Measurements from ENCODE around the gene OR13C2. TPM values are rescaled to one million over a fixed set of nuclear protein-coding genes. Genes with fewer than 3 reads are reported as not detected.
"Not testable (repeated sequence)": the region's sequence is repeated elsewhere in the genome, so short reads cannot be mapped to it uniquely, and the experiment has no call there.

The OR13C2 gene, protein sequence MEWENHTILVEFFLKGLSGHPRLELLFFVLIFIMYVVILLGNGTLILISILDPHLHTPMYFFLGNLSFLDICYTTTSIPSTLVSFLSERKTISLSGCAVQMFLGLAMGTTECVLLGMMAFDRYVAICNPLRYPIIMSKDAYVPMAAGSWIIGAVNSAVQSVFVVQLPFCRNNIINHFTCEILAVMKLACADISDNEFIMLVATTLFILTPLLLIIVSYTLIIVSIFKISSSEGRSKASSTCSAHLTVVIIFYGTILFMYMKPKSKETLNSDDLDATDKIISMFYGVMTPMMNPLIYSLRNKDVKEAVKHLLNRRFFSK
- total RNA-seq (not detected), polyA plus RNA-seq (ENCODE audit: insufficient read depth, low read depth, low replicate concordance) (not detected)
- long read RNA-seq, donor 1: 0 reads
- long read RNA-seq, donor 2: 0 reads
- long read RNA-seq, donor 3: 0 reads
- long read RNA-seq, donor 4: 0 reads
- long read RNA-seq, donor 5: 0 reads
- long read RNA-seq, donor 6: 0 reads
- long read RNA-seq, donor 7: 0 reads
- long read RNA-seq, donor 8: 0 reads
- long read RNA-seq, donor 9, partial matches to known transcripts: 0 of 1 reads
- long read RNA-seq, donor 9, other reads (novel, unspliced or antisense): 0 of 1 reads
- long read RNA-seq, donor 10: 0 reads

DNA sequence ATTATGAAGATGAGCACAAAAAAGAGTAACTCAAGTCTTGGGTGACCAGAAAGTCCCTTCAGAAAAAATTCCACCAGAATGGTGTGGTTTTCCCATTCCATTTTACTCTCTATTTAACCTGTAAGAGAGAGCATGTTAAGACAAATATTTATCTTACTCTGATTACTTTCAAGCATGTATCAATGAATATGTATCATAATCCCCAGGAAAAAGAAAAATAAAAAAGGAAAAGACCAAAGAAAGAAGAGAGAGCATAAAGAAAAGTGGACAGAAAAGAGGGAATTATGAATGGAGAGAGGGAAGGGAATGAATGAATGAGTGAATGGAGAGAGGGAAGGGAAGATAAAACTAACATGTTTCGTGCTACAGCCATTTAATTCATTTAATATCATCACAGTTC is at the start of gene OR13C2:
OR13C2 (minus strand) TSS at position 101 of the 400 bp plus-strand sequence; CDS start at position 101, 0 bp downstream.
- intact Hi-C loops (cut with DNase I); H3K9ac ChIP-seq (ENCODE audit: low read length in 3 of 3); H3K27ac ChIP-seq (ENCODE audit: low read depth in 2 of 2, low read length in 2 of 2); H3K4me3 ChIP-seq (ENCODE audit: low read length in 3 of 3); H3K9me3 ChIP-seq (ENCODE audit: control insufficient read depth in 2 of 3, insufficient read depth in 1 of 3, low read length in 3 of 3); H3K4me1 ChIP-seq (ENCODE audit: control insufficient read depth in 2 of 3, insufficient read depth in 2 of 3, low read depth in 1 of 3, low read length in 3 of 3); H3K27me3 ChIP-seq (ENCODE audit: control insufficient read depth, insufficient read depth, low read length); DNase-seq; H3K36me3 ChIP-seq (ENCODE audit: control insufficient read depth in 2 of 3, insufficient read depth in 3 of 3, low read length in 3 of 3); FAIRE-seq: not testable (repeated sequence)

DNA sequence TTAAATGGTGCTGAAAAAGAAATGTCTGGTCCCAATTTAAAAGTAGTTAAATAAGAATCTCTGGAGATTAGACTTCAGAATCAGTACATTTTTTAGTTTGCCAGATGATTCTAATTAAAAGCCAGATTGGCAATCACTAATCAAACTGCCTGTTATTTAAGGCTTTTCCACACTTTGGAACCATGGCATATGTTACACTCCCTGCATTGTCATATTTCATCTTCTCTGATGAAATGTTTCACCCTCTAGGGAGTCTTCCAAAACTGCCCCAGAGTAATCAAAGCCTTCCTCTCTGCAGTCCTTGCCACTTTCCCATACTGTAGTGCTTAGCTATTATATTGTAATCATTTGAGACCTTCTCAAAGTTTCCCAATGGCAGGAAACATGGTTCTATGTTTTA is 30.0 kb upstream of the OR13C2 start:
- peaks cover 0 to 7% (median 6%) of the 10 kb centered on the region in 3 donors for H3K9me3 ChIP-seq (ENCODE audit: control insufficient read depth in 2 of 3, insufficient read depth in 1 of 3, low read length in 3 of 3)
- H3K27ac ChIP-seq (ENCODE audit: low read depth in 2 of 2, low read length in 2 of 2): no peak overlapping the region
- no peaks in the 10 kb centered on the region for H3K4me1 ChIP-seq (ENCODE audit: control insufficient read depth in 2 of 3, insufficient read depth in 2 of 3, low read depth in 1 of 3, low read length in 3 of 3)
- H3K36me3 ChIP-seq (ENCODE audit: control insufficient read depth in 2 of 3, insufficient read depth in 3 of 3, low read length in 3 of 3): no peaks in the 10 kb centered on the region
- H3K4me3 ChIP-seq (ENCODE audit: low read length in 3 of 3): no peak overlapping the region
- H3K9ac ChIP-seq (ENCODE audit: low read length in 3 of 3): no peak overlapping the region
- FAIRE-seq (no peak), DNase-seq (no peak)
- no peaks in the 10 kb centered on the region for H3K27me3 ChIP-seq (ENCODE audit: control insufficient read depth, insufficient read depth, low read length)
- TF ChIP-seq, protein P1, sequence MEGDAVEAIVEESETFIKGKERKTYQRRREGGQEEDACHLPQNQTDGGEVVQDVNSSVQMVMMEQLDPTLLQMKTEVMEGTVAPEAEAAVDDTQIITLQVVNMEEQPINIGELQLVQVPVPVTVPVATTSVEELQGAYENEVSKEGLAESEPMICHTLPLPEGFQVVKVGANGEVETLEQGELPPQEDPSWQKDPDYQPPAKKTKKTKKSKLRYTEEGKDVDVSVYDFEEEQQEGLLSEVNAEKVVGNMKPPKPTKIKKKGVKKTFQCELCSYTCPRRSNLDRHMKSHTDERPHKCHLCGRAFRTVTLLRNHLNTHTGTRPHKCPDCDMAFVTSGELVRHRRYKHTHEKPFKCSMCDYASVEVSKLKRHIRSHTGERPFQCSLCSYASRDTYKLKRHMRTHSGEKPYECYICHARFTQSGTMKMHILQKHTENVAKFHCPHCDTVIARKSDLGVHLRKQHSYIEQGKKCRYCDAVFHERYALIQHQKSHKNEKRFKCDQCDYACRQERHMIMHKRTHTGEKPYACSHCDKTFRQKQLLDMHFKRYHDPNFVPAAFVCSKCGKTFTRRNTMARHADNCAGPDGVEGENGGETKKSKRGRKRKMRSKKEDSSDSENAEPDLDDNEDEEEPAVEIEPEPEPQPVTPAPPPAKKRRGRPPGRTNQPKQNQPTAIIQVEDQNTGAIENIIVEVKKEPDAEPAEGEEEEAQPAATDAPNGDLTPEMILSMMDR (IDR thresholded peaks at IDR 0.05; ENCODE audit: borderline replicate concordance, extremely low read depth, insufficient read depth): no peak
- intact Hi-C loops (cut with DNase I): no loop called here

DNA sequence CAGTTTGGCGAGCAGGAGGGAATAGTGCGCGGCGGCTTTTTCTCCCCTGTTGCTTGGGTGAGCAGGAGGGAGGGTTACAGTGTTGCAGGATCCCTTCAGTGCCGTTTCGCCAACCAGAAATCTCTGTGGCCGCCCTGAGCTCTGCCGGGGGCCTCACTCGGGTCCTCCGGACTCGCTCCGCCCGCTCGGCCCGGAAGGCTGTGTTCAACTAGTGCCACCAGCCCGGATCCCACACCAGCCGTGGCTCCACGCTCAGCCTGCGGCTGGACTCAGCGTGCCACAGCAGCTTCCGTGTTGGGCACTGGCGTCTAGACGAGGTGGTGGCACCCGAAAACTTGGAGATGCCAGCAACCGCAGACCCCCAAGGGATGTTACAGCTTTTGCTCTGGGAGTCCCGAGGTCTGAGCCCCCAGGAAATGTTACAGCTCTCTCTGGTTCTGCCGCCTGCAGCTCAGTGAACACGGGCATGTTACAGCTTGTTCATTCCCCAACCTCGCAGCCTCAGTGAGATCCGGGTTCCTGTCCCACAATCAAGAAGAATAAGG is 28.6 kb upstream of the OR13C2 start:
- FAIRE-seq (no peak), DNase-seq (peak in 1 of 5 donors; percentile 67)
- Histone ChIP-seq H3K36me3 (ENCODE audit: control insufficient read depth in 2 of 3, insufficient read depth in 3 of 3, low read length in 3 of 3) (no peaks in the 10 kb centered on the region), H3K9ac (ENCODE audit: low read length in 3 of 3) (no peak overlapping the region), H3K27me3 (ENCODE audit: control insufficient read depth, insufficient read depth, low read length) (no peaks in the 10 kb centered on the region), H3K4me3 (ENCODE audit: low read length in 3 of 3) (no peak overlapping the region), H3K9me3 (ENCODE audit: control insufficient read depth in 2 of 3, insufficient read depth in 1 of 3, low read length in 3 of 3) (peaks cover 0 to 7% (median 0%) of the 10 kb centered on the region in 3 donors), H3K4me1 (ENCODE audit: control insufficient read depth in 2 of 3, insufficient read depth in 2 of 3, low read depth in 1 of 3, low read length in 3 of 3) (no peaks in the 10 kb centered on the region), H3K27ac (ENCODE audit: low read depth in 2 of 2, low read length in 2 of 2) (no peak overlapping the region)
- intact Hi-C loops (cut with DNase I): no loop called here
- TF ChIP-seq, protein P1 (IDR thresholded peaks at IDR 0.05; ENCODE audit: borderline replicate concordance, extremely low read depth, insufficient read depth): no peak

DNA sequence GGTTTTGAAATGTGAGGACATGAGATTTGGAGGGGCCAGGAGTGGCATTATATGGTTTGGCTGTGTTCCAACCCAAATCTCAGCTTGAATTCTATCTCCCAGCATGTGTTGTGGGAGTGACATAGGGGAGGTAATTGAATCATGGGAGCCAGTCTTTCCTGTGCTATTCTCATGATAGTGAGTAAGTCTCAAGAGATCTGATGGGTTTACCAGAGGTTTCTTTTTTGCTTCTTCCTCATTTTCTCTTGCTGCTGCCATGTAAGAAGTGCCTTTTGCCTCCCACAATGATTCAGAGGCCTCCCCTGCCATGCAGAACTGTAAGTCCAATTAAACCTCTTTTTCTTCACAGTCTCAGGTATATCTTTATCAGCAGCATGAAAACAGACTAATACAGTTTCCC is 20.5 kb upstream of the OR13C2 start:
- H3K27me3 ChIP-seq (ENCODE audit: control insufficient read depth, insufficient read depth, low read length); FAIRE-seq; intact Hi-C loops (cut with DNase I); H3K27ac ChIP-seq (ENCODE audit: low read depth in 2 of 2, low read length in 2 of 2); H3K9ac ChIP-seq (ENCODE audit: low read length in 3 of 3); H3K4me1 ChIP-seq (ENCODE audit: control insufficient read depth in 2 of 3, insufficient read depth in 2 of 3, low read depth in 1 of 3, low read length in 3 of 3); H3K9me3 ChIP-seq (ENCODE audit: control insufficient read depth in 2 of 3, insufficient read depth in 1 of 3, low read length in 3 of 3); H3K36me3 ChIP-seq (ENCODE audit: control insufficient read depth in 2 of 3, insufficient read depth in 3 of 3, low read length in 3 of 3); DNase-seq; H3K4me3 ChIP-seq (ENCODE audit: low read length in 3 of 3): not testable (repeated sequence)
